ENCODE data around the gene ST6GALNAC6. TPM values are rescaled to one million over a fixed set of nuclear protein-coding genes. Genes with fewer than 3 reads are reported as not detected.
A peak's percentile ranks its signal among the peaks of the same experiment; 100 is the strongest.

Gene ST6GALNAC6
- total and polyA plus RNA-seq, 12 donors, result 32.8 to 52.0 (median 42.5) TPM

GRCh38 chr9:127941062-127941960, 41.9 kb upstream of the ST6GALNAC6 start:
- H3K27me3 ChIP-seq, result no peaks in the 10 kb centered on the region
- peaks cover 0 to 40% (median 9%) of the 10 kb centered on the region in 9 donors for H3K36me3 ChIP-seq
- H3K4me3 ChIP-seq, result no peak overlapping the region
- ATAC-seq (no peak), DNase-seq (peak in 1 of 2 donors; percentile 3)
- 84 to 88% methylated on average over 18 of the region's 18 CpGs for WGBS, 2 donors
- H3K9me3 ChIP-seq, result no peaks in the 10 kb centered on the region
- no peak overlapping the region for H3K27ac ChIP-seq
- TF ChIP-seq CTCF (IDR thresholded peaks at IDR 0.05), result no peak
- H3K4me1 ChIP-seq, result peaks cover 15 to 55% (median 23%) of the 10 kb centered on the region in 9 donors
- intact Hi-C loops (cut with DNase I), result loop anchor here in 7 of 10 donors (5.0 to 10.0 kb wide), 3 partner anchors 101 to 176 kb away; no protein-coding TSS in a partner anchor

GRCh38 chr9:127940593-127940992, 41.2 kb upstream of the ST6GALNAC6 start:
- TF ChIP-seq CTCF (IDR thresholded peaks at IDR 0.05), result no peak

GRCh38 chr9:127938298-127938690, 38.9 kb upstream of the ST6GALNAC6 start:
- peak; percentile 10 to 64 (median 34) for ATAC-seq
- H3K36me3 ChIP-seq, result peaks cover 0 to 26% (median 0%) of the 10 kb centered on the region in 9 donors
- peaks cover 15 to 44% (median 23%) of the 10 kb centered on the region in 9 donors for H3K4me1 ChIP-seq
- 25 to 29% methylated on average over 21 to 25 of the region's 25 CpGs for WGBS, 2 donors
- H3K27ac ChIP-seq, result peak overlapping the region; percentile 22 to 88 (median 60)
- peak overlapping the region in 9 of 10 donors; percentile 60 to 87 (median 76) for H3K4me3 ChIP-seq
- no peaks in the 10 kb centered on the region for H3K27me3 ChIP-seq
- no peak for TF ChIP-seq CTCF (IDR thresholded peaks at IDR 0.05)
- DNase-seq, result peak in 1 of 2 donors; percentile 31
- no peaks in the 10 kb centered on the region for H3K9me3 ChIP-seq
- intact Hi-C loops (cut with DNase I), result no loop called here

More at GRCh38 chr9:127940593-127940992, 41.2 kb upstream of the ST6GALNAC6 start:
- Histone ChIP-seq H3K9me3 (no peaks in the 10 kb centered on the region), H3K4me3 (no peak overlapping the region), H3K27me3 (no peaks in the 10 kb centered on the region), H3K27ac (no peak overlapping the region), H3K36me3 (peaks cover 0 to 40% (median 9%) of the 10 kb centered on the region in 9 donors), H3K4me1 (peaks cover 16 to 55% (median 23%) of the 10 kb centered on the region in 9 donors)
- no peak for ATAC-seq
- intact Hi-C loops (cut with DNase I), result loop anchor here in 7 of 10 donors (5.0 to 10.0 kb wide), 3 partner anchors 102 to 177 kb away; no protein-coding TSS in a partner anchor
- no peak for DNase-seq
- 91 to 92% methylated on average over 4 of the region's 4 CpGs for WGBS, 2 donors

- Histone ChIP-seq H3K27me3 (no peaks in the 10 kb centered on the region), H3K9me3 (no peaks in the 10 kb centered on the region), H3K27ac (peak within 1 kb of the TSS; percentile 22 to 88 (median 60)), H3K4me3 (peak within 1 kb of the TSS; percentile 60 to 87 (median 76)), H3K4me1 (peaks cover 15 to 39% (median 23%) of the 10 kb centered on the region in 9 donors), H3K36me3 (peaks cover 0 to 22% (median 0%) of the 10 kb centered on the region in 9 donors)
- ATAC-seq (peak; percentile 85 to 93 (median 91)), DNase-seq (peak; percentile 79 to 82)
- intact Hi-C loops (cut with DNase I), result no loop called here
- TF ChIP-seq CTCF (IDR thresholded peaks at IDR 0.05), result no peak
- 4% methylated on average over 59 to 60 of the region's 60 CpGs for WGBS, 2 donors
These were observed 38.2 kb upstream of the ST6GALNAC6 start, which contains the start of gene DPM2 for GRCh38 chr9:127937388-127938297. DPM2 (minus strand) TSS chr9:127937854; CDS start chr9:127937820, 34 bp downstream.
